HepG2 (cell line): ENCODE data around the gene LGALS1. TPM values are rescaled to one million over a fixed set of nuclear protein-coding genes. Genes with fewer than 3 reads are reported as not detected.

Experiments used
- ARID3A ChIP-seq: IDR thresholded peaks from 2 replicates; pipeline ENCODE4 v1.6.1; 2012; ENCODE audit warnings: low read depth, low read length, improper control_type of control experiment
- CBX1 ChIP-seq: IDR thresholded peaks from one replicate; pipeline ENCODE4 v1.6.1; 2016; ENCODE audit warnings: antibody characterized with exemption, low read depth
- ETV6 ChIP-seq: sonication (generic); formaldehyde crosslinking; conservative IDR thresholded peaks from 2 replicates; pipeline ENCODE4 v1.4.0; 2020; ENCODE audit warnings: missing genetic modification reagents
- FOSL2 ChIP-seq: sonication (generic); formaldehyde crosslinking; IDR thresholded peaks from 2 replicates; pipeline ENCODE4 v1.4.0; 2020; ENCODE audit warnings: missing genetic modification reagents
- HOXA7 ChIP-seq: sonication (generic); formaldehyde crosslinking; IDR thresholded peaks from 2 replicates; pipeline ENCODE4 v1.8.1; 2022; ENCODE audit warnings: mild to moderate bottlenecking, missing genetic modification reagents, moderate library complexity
- ISX ChIP-seq: sonication (generic); formaldehyde crosslinking; conservative IDR thresholded peaks from 2 replicates; pipeline ENCODE4 v1.5.0; 2020; ENCODE audit warnings: missing genetic modification reagents
- MBNL3 ChIP-seq: fragments of 250-450 bp; sonication (Bioruptor Pico); conservative IDR thresholded peaks from 2 replicates; pipeline ENCODE4 v1.8.0; 2022; ENCODE audit warnings: mild to moderate bottlenecking, inconsistent platforms
- MIER2 ChIP-seq: IDR thresholded peaks from 2 replicates; pipeline ENCODE4 v1.6.1; 2016; ENCODE audit warnings: missing biosample characterization, missing genetic modification reagents
- MLX ChIP-seq: IDR thresholded peaks from 2 replicates; pipeline ENCODE4 v1.6.1; 2016
- MTA1 ChIP-seq: sonication (generic); formaldehyde crosslinking; IDR thresholded peaks from 2 replicates; pipeline ENCODE4 v1.4.0; 2020; ENCODE audit warnings: missing genetic modification reagents, mild to moderate bottlenecking, borderline replicate concordance
- MXD1 ChIP-seq: sonication (generic); formaldehyde crosslinking; IDR thresholded peaks from 2 replicates; pipeline ENCODE4 v1.4.0; 2020; ENCODE audit warnings: mild to moderate bottlenecking, missing genetic modification reagents
- NCOA5 ChIP-seq: sonication (generic); formaldehyde crosslinking; IDR thresholded peaks from 2 replicates; pipeline ENCODE4 v1.4.0; 2020; ENCODE audit warnings: missing genetic modification reagents
- NR2F1 ChIP-seq, 2 experiments: fragments of 450-650 bp in 1 of 2; formaldehyde crosslinking in 1 of 2; IDR thresholded peaks; 2 replicates each; pipeline versions ENCODE4 v1.5.0 to v1.6.1; 2016 to 2020; ENCODE audit warnings: mild to moderate bottlenecking in 1 of 2, missing compliant biosample characterization in 1 of 2, missing genetic modification reagents in 1 of 2, moderate library complexity in 1 of 2
- SCMH1 ChIP-seq: sonication (generic); formaldehyde crosslinking; IDR thresholded peaks from 2 replicates; pipeline ENCODE4 v1.9.0; 2021; ENCODE audit warnings: missing genetic modification reagents, mild to moderate bottlenecking, borderline replicate concordance
- SMAD9 ChIP-seq: sonication (generic); formaldehyde crosslinking; IDR thresholded peaks from 2 replicates; pipeline ENCODE4 v1.5.1; 2020; ENCODE audit warnings: mild to moderate bottlenecking, missing genetic modification reagents
- SMYD3 ChIP-seq: sonication (generic); formaldehyde crosslinking; IDR thresholded peaks from 2 replicates; pipeline ENCODE4 v1.8.1; 2023; ENCODE audit warnings: mild to moderate bottlenecking, missing genetic modification reagents
- SRF ChIP-seq: IDR thresholded peaks from 2 replicates; pipeline ENCODE4 v1.6.1; 2011; ENCODE audit warnings: mild to moderate bottlenecking, low read depth, low read length, moderate library complexity
- SRSF1 ChIP-seq: fragments of 200-400 bp; formaldehyde crosslinking; optimal IDR thresholded peaks from 2 replicates; pipeline ENCODE3; 2017; ENCODE audit warnings: mild to moderate bottlenecking, low read depth, low read length, moderate library complexity
- YEATS4 ChIP-seq: sonication (generic); formaldehyde crosslinking; IDR thresholded peaks from 2 replicates; pipeline ENCODE4 v1.4.0; 2020; ENCODE audit warnings: missing genetic modification reagents, borderline replicate concordance
- ZNF138 ChIP-seq: sonication (generic); formaldehyde crosslinking; IDR thresholded peaks from 2 replicates; pipeline ENCODE4 v1.5.0; 2020; ENCODE audit warnings: mild to moderate bottlenecking, low read depth, missing genetic modification reagents
- ZNF264 ChIP-seq: sonication (generic); formaldehyde crosslinking; IDR thresholded peaks from 2 replicates; pipeline ENCODE4 v1.4.0; 2020; ENCODE audit warnings: missing genetic modification reagents
- ZNF543 ChIP-seq: sonication (generic); formaldehyde crosslinking; IDR thresholded peaks from 2 replicates; pipeline ENCODE4 v1.4.0; 2020; ENCODE audit warnings: mild to moderate bottlenecking, missing genetic modification reagents
- ZNF639 ChIP-seq: conservative IDR thresholded peaks from 2 replicates; pipeline ENCODE4 v1.6.1; 2018; ENCODE audit warnings: missing genetic modification reagents
- ZNF746 ChIP-seq: sonication (generic); formaldehyde crosslinking; IDR thresholded peaks from 2 replicates; pipeline ENCODE4 v1.8.0; 2022; ENCODE audit warnings: mild to moderate bottlenecking, missing genetic modification reagents
- ZNF784 ChIP-seq: sonication (generic); formaldehyde crosslinking; IDR thresholded peaks from 2 replicates; pipeline ENCODE4 v1.5.1; 2020; ENCODE audit warnings: missing genetic modification reagents, mild to moderate bottlenecking, borderline replicate concordance
- polyA plus RNA-seq, 8 experiments: library from polyadenylated mRNA; depleted of rRNA in 3 of 8; stranded (reverse) in 7 of 8; unstranded in 1 of 8; fragments of >200 nt; fragmentation: Illumina TruSeq in 4 of 8; extraction: Trizol in 4 of 8; gene quantifications; 2 replicates each; pipeline versions ENCODE4 v1.2.1 to v1.2.3, GENCODE V29; 2011 to 2016; ENCODE audit warnings: low read depth in 4 of 8, missing spikeins in 1 of 8, mixed read lengths in 1 of 8; ENCODE audit not compliant: insufficient read depth in 1 of 8
- total RNA-seq, 5 experiments: library from RNA; depleted of rRNA; stranded (reverse); fragments of >200 nt; fragmentation: Illumina TruSeq; extraction: Trizol; gene quantifications; 2 replicates each; pipeline ENCODE4 v1.2.3, GENCODE V29; 2016; ENCODE audit warnings: low read depth in 1 of 5

Gene LGALS1
- total and polyA plus RNA-seq, 2 of the 13 experiments (the other 11 are each of a cell fraction or from before 2014, with no cell fraction given) = 103 to 858 TPM

- TF ChIP-seq NCOA5 (no peak), MBNL3 (CRISPR knock-in tag) (no peak), ARID3A (no peak), ZNF138 (CRISPR knock-in tag) (peak; percentile 62; the same call in 1 of the 2 replicates), ZNF784 (CRISPR knock-in tag) (peak; percentile 73; the same call in 1 of the 2 replicates), ZNF746 (CRISPR knock-in tag) (no peak), ZNF264 (CRISPR knock-in tag) (peak; percentile 70; the same call in 1 of the 2 replicates), ETV6 (CRISPR knock-in tag) (0 out of 2 replicates have a peak, but pooled peaks have one; percentile 68), ZNF543 (CRISPR knock-in tag) (peak; percentile 67), SRF (peak; percentile 80), SRSF1 (peak; percentile 35), MIER2 (no peak), ISX (CRISPR knock-in tag) (0 out of 2 replicates have a peak, but pooled peaks have one; percentile 32), NR2F1 (CRISPR knock-in tag; IDR thresholded peaks at IDR 0.05) (0 out of 4 replicates have a peak, but pooled peaks of 1 of the 2 experiments have one; percentile 15), MXD1 (CRISPR knock-in tag) (peak; percentile 69; the same call in 1 of the 2 replicates), MTA1 (CRISPR knock-in tag) (no peak), SMYD3 (peak; percentile 50; the same call in 1 of the 2 replicates), FOSL2 (CRISPR knock-in tag) (peak; percentile 66), YEATS4 (CRISPR knock-in tag) (peak; percentile 92), HOXA7 (no peak), SMAD9 (CRISPR knock-in tag) (no peak), SCMH1 (no peak), ZNF639 (CRISPR knock-in tag) (no peak; the same call in 1 of the 2 replicates), MLX (CRISPR knock-in tag) (0 out of 2 replicates have a peak, but pooled peaks have one; percentile 64), CBX1 (peak; percentile 80)
Measured at GRCh38 chr22:37686002-37686982, 10.9 kb downstream of the LGALS1 start, which contains the start of gene NOL12 (continued).
